Left ventricle myocardium inferior (tissue), 1 donor: ENCODE data around the gene TMEM151B. TPM values are rescaled to one million over a fixed set of nuclear protein-coding genes. Genes with fewer than 3 reads are reported as not detected.
"Not testable (repeated sequence)": the region's sequence is repeated elsewhere in the genome, so short reads cannot be mapped to it uniquely, and the experiment has no call there.

Experiments
- DNase-seq: peaks from one replicate; pipeline ENCODE4 v3.0.0-alpha.2; 2020
- H3K27ac ChIP-seq: fragments of 200-600 bp; replicated peaks from 2 replicates; pipeline ENCODE4 v1.8.0; 2021
- H3K27me3 ChIP-seq: fragments of 200-600 bp; 2 replicates; pipeline ENCODE4 v1.8.0; 2021; ENCODE audit warnings: low read depth
- H3K36me3 ChIP-seq: fragments of 200-600 bp; 2 replicates; pipeline ENCODE4 v1.8.0; 2021
- H3K4me1 ChIP-seq: fragments of 200-600 bp; 2 replicates; pipeline ENCODE4 v1.8.0; 2021
- H3K4me3 ChIP-seq: fragments of 200-600 bp; 2 replicates; pipeline ENCODE4 v1.8.0; 2021; ENCODE audit warnings: mild to moderate bottlenecking, moderate library complexity
- H3K9me3 ChIP-seq: fragments of 200-600 bp; replicated peaks from 2 replicates; pipeline ENCODE4 v1.8.0; 2021
- intact Hi-C: fragments of 100-400 bp; cut with micrococcal nuclease; formaldehyde crosslinking; loops from one replicate; pipeline ENCODE4 v1.11.0; 2022
- total RNA-seq: library from RNA; stranded (reverse); fragmentation: NEBNext Ultra II Directional; extraction: Animal tissue kit (Norgen Biotek cat#: 25700); gene quantifications from one replicate; pipeline ENCODE4 v1.2.1, GENCODE V29; 2021
- TF ChIP-seq, protein P1 (sequence below): fragments of 200-600 bp; IDR thresholded peaks from 2 replicates; pipeline ENCODE4 v1.8.0; 2021; ENCODE audit warnings: antibody characterized with exemption, mild to moderate bottlenecking, borderline replicate concordance
- donor health status: DM: no; HTN: yes; CAD: no; lungs with severe emphysema.

Gene TMEM151B
- total RNA-seq, 1 donor from 2014 or later, result not detected

DNA sequence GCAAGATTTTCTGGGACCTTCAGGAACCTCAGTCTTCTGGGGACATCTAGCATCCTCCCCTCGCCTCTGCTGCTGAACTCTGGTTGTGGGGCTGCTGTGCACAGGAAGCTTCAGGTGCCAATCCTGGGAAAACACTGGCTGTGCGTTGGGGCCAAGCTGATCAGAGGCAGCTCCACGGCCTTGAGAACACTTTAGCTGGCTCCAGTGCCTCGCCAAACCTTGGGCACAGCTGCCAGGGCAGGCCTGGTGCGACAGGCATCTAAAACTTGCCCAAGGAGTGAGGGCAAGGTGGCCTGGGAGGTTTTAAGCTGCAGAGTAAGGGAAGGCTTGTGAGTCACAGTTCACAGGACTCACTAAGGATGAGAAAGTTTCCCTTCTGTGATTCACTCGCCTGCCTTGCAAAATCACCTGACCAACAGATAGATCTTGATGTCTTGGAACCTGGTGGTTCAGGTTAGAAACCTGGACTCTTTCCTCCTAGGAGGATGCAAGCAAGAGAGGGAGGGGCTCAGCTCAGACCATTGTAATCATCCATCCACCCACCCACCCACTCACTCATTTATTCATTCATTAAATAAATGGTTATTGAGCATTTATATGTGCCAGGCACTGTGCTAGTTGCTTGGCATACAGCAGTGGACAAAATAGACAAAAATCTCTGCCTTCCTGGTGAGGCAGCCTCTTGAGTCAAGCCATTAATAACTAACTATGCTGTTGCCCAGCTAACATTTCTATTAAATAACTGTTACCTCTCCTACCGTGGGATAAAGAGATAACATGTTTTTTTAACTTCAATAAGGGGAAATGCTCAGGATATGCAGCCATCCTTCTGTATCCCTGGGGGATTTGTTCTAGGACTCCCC is 69.7 kb downstream of the TMEM151B start:
- Histone ChIP-seq H3K27ac (no peak overlapping the region), H3K4me1 (peaks cover 11% of the 10 kb centered on the region), H3K36me3 (no peaks in the 10 kb centered on the region), H3K4me3 (no peak overlapping the region), H3K27me3 (peaks cover 31% of the 10 kb centered on the region), H3K9me3 (no peaks in the 10 kb centered on the region)
- TF ChIP-seq, protein P1, sequence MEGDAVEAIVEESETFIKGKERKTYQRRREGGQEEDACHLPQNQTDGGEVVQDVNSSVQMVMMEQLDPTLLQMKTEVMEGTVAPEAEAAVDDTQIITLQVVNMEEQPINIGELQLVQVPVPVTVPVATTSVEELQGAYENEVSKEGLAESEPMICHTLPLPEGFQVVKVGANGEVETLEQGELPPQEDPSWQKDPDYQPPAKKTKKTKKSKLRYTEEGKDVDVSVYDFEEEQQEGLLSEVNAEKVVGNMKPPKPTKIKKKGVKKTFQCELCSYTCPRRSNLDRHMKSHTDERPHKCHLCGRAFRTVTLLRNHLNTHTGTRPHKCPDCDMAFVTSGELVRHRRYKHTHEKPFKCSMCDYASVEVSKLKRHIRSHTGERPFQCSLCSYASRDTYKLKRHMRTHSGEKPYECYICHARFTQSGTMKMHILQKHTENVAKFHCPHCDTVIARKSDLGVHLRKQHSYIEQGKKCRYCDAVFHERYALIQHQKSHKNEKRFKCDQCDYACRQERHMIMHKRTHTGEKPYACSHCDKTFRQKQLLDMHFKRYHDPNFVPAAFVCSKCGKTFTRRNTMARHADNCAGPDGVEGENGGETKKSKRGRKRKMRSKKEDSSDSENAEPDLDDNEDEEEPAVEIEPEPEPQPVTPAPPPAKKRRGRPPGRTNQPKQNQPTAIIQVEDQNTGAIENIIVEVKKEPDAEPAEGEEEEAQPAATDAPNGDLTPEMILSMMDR, result no peak
- DNase-seq, result no peak
- intact Hi-C loops, result loop anchor here (10.0 kb wide), 1 partner anchor 245 kb away; no protein-coding TSS in a partner anchor

DNA sequence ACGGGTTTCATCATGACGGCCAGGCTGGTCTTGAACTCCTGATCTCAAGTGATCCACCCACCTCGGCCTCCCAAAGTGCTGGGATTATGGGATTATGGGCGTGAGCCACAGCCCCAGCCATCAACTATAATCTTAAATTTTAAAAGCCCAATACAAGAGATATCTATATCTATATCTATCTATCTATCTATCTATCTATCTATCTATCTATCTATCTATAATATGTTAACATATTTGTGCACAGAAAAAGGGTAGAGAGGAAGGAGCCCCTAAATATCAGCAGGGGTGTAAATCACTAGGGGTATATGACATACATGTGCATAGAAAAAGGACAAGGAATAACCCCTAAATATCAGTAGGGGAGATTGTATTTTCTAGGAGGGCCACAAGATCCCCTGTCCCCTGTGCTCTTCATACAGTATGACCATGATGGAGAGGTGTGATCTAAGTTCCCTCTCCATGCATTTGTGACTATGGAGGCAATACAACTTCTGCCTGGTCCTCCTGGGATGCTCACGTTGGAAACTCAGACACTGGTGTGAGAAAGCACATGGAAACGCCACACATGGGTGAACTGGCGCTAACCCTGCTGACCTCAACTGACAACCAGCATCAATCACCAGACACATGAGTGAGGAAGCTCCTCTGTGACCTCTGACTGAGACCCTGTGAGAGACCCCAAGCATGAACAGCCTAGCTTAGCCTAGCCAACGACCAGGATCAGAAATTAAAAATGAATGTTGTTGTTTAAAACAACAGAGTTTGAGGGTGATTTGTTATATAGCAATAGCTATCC is 71.0 kb downstream of the TMEM151B start:
- intact Hi-C loops, result no loop called here
- Histone ChIP-seq H3K36me3 (no peaks in the 10 kb centered on the region), H3K4me3 (no peak overlapping the region), H3K9me3 (no peaks in the 10 kb centered on the region), H3K27ac (no peak overlapping the region), H3K4me1 (peaks cover 11% of the 10 kb centered on the region), H3K27me3 (peaks cover 30% of the 10 kb centered on the region)
- TF ChIP-seq, protein P1, result no peak
- DNase-seq, result no peak

DNA sequence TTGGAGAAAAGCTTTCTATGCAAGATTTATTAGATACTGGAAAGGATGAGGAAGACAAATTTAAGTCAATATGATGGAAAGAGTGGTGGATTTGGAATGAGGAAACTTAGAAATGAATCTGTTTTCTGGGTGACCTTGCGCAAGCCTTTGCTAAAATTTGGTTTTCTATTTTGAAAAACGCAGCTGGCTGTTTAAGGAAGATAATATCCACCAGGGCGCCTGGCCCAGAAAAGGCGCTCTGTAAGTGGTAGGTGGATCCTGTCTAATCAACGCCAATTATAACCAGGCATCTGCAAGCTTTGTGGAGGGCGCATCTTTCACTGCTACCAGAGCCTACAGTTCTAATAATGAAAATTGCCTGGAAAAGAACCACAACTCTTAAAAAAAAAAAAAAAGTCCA is 71.8 kb downstream of the TMEM151B start:
- Histone ChIP-seq H3K9me3 (no peaks in the 10 kb centered on the region), H3K36me3 (no peaks in the 10 kb centered on the region), H3K27ac (no peak overlapping the region), H3K27me3 (peaks cover 34% of the 10 kb centered on the region), H3K4me3 (peak overlapping the region; percentile 60), H3K4me1 (peaks cover 11% of the 10 kb centered on the region)
- no peak for DNase-seq
- TF ChIP-seq, protein P1, result no peak
- intact Hi-C loops, result no loop called here

DNA sequence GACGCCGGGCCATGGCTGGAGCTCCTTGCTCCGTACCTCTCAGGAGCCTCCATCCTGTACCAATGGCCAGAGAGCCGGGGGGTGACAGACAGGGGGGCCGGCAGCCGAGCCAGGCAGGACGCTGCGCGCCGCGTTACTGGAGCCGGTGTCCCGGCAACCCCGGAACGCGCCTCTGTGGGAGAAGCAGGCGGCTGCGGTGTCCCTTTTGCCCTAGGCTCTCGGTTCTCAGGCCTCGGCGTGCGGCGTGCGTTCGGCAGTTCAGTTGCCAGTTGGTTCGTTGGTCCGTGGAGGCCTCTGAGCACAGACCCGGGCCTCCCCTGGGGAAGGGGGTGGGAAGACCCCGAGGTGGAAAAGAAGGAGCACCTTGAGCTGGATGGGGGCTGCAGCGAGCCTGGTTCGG is 72.2 kb downstream of the TMEM151B start, which contains the start of gene SPATS1:
Gene SPATS1 (plus strand): TSS at position 162 of the 400 bp plus-strand sequence. CDS start 446 bp downstream, outside the sequence.
- Histone ChIP-seq H3K4me1 (peaks cover 11% of the 10 kb centered on the region), H3K27ac (no peak within 1 kb of the TSS), H3K9me3 (no peaks in the 10 kb centered on the region), H3K27me3 (peaks cover 34% of the 10 kb centered on the region), H3K36me3 (no peaks in the 10 kb centered on the region), H3K4me3 (peak within 1 kb of the TSS; percentile 60)
- peak; percentile 26 for DNase-seq
- TF ChIP-seq, protein P1, result no peak
- intact Hi-C loops, result no loop called here

DNA sequence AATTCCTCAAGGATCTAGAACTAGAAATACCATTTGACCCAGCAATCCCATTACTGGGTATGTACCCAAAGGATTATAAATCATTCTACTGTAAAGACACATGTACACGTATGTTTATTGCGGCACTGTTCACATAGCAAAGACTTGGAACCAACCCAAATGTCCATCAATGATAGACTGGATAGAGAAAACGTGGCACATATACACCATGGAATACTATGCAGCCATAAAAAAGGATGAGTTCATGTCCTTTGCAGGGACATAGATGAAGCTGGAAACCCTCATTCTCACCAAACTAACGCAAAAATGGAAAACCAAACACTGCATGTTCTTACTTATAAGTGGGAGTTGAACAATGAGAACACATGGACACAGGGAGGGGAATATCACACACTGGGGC is 76.6 kb downstream of the TMEM151B start:
- intact Hi-C loops, H3K27ac ChIP-seq, H3K36me3 ChIP-seq, DNase-seq, H3K4me3 ChIP-seq, H3K9me3 ChIP-seq: not testable (repeated sequence)
- Histone ChIP-seq H3K27me3 (peaks cover 34% of the 10 kb centered on the region), H3K4me1 (peaks cover 11% of the 10 kb centered on the region)
